NCI-H1436 (cell line): ENCODE measurements around the gene PGAP2.
"Not testable (repeated sequence)": the region's sequence is repeated elsewhere in the genome, so short reads cannot be mapped to it uniquely, and the experiment has no call there.

Source experiments
- DNase-seq: peaks from one replicate; lab custom pipeline; 2025; lab: John Stamatoyannopoulos, UW

PGAP2 gene

GRCh38 chr11:3807909-3808860, at the start of gene PGAP2:
Gene PGAP2 (plus strand): TSS chr11:3808560. CDS start chr11:3811260, 2,700 bp downstream.
- peak; percentile 62 for DNase-seq

- DNase-seq, result no peak
These were observed 44.1 kb upstream of the PGAP2 start for GRCh38 chr11:3764266-3764665.

- not testable (repeated sequence) for DNase-seq
These were observed 41.5 kb upstream of the PGAP2 start for GRCh38 chr11:3766836-3767235.

- no peak for DNase-seq
These were observed 40.8 kb upstream of the PGAP2 start for GRCh38 chr11:3767536-3767935.

DNA sequence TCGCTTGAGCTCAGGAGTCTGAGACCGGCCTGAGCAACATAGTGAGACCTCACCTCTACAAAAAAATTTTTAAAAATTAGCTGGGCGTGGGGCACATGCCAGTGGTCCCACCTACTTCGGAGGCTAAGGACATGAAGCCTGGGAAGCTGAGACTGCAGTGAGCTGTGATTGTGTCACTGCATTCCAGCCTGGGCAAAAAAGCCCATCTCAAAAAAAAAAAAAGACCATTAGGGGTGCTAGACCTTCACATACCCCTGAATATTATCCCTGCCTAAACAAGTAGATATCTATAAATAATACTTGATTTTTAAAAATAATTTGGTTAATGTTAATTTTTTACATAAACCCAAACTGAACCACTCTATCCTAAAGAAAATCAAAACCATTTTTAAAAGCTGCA, 35.2 kb upstream of the PGAP2 start:
- no peak for DNase-seq

- DNase-seq, result no peak
These were observed 32.5 kb upstream of the PGAP2 start for GRCh38 chr11:3775736-3776406.

GRCh38 chr11:3781423-3781822, 26.9 kb upstream of the PGAP2 start:
- DNase-seq, result no peak

GRCh38 chr11:3782963-3783362, 25.4 kb upstream of the PGAP2 start:
- DNase-seq, result no peak

DNA sequence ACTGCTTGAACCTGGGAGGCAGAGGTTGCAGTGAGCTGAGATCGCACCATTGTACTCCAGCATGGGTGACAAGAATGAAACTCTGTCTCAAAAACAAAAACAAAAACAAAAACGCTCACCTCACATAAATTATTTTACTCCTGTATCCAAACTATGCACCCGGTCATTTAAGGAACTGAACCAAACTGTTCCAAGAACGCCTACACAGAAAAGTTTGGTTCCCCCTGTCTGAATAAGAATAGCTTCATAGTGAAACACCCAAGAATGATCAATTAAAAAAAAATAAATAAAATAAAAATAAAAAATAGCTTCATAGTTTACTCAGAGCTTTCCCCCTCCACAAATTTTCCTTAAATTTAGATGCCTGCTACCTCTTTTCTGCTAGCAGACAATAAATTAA, 24.7 kb upstream of the PGAP2 start:
- DNase-seq, result no peak

DNA sequence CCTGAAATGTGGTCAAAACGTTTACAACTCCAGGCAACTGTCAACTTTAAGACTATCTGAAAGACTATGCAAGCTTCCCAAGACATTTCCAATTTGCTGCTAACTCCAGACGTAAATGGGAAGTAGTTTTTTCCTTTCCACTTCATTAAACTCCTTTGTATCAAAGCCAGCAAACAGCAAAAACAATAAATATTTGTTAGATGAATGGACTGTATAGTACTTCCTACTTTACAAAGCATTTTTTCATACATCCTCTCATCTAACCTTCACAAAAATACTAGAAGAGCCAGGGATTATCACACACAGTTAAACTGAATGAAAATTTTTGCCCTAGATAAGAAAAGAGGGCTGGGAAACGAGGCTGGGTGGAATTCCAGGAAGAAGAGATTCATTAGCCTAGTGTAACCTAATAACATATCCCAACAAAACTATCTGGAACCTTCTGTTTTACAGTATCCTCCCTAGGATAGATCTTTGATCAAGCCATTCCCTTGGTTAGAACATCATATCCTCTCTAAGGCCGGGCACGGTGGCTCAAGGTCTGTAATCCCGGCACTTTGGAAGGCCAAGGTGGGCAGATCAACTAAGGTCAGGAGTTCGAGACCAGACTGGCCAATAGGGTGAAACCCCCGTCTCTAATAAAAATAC, 21.5 kb upstream of the PGAP2 start:
- no peak for DNase-seq

DNA sequence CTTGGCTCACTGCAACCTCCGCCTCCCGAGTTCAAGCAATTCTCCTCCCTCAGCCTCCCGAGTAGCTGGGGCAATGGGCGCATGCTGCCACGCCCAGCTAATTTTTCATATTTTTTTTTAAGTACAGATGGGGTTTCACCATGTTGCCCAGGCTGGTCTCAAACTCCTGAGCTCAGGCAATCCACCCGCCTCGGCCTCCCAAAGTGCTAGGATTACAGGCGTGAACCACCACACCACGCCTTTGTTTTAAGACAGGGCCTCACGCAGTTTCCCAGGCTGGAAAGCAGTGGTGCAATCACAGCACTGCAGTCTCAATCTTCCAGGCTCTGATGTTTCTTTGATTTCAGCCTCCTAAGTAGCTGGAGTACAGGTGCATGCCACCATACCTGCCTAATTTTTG, 14.0 kb upstream of the PGAP2 start:
- DNase-seq, result not testable (repeated sequence)

DNA sequence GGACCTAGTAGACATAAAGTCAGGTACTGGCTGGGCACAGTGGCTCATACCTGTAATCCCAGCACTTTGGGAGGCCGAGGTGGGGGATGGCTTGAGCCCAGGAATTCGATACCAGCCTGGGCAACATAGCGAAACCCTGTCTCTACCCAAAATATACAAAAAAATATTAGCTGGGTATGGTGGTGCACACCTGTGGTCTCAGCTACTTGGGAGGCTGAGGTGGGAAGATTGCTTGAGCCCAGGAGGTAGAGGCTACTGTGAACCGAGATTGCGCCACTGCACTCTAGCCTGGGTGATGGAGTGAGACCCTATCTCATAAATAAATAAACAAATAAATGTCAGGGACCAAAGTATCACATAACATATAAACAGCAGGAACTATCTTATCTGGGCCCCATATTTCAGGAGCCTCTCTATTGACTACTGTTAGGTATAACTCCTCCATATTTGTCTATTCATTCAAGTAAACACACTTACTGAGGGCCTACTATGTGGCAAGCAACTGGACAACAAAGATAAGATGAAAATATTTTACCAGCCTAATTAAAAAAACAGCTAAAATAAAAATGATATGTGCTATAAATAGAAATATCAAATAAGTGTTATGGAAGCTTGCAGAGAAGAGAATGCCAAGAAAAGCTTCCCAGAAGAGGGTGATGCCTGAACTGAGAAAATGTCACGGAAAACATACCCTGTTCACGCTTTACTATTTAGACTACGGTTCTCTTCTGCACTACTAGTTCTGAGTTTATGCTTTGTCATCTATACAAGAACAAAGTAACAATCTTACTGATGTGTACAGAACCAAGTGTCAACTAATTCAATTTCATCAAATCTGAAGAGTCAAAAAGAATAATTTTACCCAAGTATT, 13.0 kb upstream of the PGAP2 start:
- DNase-seq, result no peak

DNA sequence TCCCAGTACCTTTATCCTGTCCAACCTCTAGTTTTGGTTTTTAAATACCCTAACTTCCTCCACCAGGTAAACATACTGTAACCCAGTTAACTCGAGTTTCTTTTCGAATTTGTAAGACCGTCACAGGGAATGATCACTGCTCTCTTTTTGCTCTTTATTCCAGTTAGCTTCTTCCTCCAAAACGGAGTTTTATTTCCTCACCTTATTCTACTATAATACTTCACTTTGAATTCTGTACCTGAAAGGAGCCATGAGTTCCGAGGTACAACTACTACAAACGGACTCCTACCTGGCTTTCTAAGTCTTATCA, 12.4 kb upstream of the PGAP2 start:
- no peak for DNase-seq

DNA sequence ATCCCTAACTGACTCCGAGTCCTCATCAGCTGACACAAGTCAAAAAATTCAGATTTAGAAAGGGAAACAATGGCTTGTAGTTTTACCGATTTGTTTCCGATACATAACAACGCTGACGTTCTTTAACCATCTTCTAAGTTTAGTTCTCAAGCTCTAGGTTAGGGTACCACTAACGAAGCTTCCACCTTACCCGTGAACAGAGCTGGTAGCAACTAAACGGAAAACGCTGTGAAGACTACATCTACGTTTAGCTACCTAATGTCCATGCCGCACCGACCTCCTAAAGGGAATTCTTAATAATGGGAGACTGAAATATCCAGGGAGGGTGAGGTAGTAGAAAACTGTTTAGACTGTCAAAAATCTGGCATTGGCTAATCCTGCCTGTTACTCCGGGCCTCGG, 12.0 kb upstream of the PGAP2 start:
- DNase-seq, result no peak

GRCh38 chr11:3796801-3797328, 11.5 kb upstream of the PGAP2 start:
- no peak for DNase-seq

DNA sequence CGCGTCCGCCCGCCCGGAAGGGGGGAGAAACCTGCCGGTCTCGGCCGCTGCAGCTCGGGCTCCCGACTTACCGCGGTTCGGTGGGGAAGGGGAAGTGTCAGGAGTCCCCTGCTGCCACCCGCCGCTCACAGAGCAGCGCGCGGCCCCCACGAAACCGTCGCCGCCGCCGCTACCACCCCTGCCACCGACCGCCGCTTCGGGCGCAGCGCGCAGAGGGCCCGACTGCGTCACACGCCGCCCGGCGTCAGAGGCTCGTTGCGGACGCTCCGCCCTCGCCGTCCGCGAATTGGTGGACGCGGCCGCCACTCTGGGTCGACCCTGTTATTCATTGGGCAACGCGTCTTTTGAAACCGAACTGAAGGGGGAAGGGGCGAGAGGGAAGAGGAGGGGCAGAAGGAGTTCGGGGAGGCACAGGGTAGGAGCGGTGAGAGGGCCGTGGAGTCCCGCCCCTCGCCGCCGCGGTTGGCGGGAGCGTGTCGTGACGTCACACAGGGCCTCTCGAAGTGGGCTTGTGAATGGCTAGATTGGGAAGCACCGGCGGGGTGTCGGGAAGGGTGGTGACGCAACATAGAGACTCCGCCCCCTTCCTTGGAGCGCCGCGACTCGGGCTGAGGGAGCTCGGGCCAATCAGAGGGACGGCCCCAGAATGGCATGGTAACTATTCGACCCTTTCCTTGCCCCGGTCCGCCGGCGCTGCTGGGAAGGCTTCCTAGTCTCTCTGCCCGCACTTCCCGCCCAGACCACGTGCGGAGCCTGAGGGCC, 10.8 kb upstream of the PGAP2 start, which contains the start of gene NUP98:
TSS of gene NUP98 (minus strand) at position 226 of the 762 bp plus-strand sequence. CDS start 15,437 bp downstream, outside the sequence.
- peak; percentile 99 for DNase-seq

DNA sequence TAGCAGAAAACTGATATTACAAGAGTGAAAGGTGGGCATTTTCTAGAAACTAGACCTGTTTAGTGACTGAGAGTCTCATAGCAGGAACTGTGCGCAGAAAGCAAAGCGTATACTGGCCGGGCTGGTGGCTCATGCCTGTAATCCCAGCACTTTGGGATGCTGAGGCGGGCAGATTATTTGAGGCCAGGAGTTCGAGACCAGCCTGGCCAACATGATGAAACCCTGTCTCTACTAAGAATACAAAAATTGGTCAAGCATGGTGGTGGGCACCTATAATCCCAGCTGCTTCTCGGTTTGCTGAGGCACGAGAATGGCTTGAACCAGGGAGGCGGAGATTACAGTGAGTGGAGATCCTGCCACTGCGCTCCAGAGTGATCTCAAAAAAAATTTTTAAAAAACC, 9.2 kb upstream of the PGAP2 start:
- DNase-seq, result no peak

- DNase-seq, result no peak
These were observed 8.5 kb upstream of the PGAP2 start for GRCh38 chr11:3799873-3800272.

DNA sequence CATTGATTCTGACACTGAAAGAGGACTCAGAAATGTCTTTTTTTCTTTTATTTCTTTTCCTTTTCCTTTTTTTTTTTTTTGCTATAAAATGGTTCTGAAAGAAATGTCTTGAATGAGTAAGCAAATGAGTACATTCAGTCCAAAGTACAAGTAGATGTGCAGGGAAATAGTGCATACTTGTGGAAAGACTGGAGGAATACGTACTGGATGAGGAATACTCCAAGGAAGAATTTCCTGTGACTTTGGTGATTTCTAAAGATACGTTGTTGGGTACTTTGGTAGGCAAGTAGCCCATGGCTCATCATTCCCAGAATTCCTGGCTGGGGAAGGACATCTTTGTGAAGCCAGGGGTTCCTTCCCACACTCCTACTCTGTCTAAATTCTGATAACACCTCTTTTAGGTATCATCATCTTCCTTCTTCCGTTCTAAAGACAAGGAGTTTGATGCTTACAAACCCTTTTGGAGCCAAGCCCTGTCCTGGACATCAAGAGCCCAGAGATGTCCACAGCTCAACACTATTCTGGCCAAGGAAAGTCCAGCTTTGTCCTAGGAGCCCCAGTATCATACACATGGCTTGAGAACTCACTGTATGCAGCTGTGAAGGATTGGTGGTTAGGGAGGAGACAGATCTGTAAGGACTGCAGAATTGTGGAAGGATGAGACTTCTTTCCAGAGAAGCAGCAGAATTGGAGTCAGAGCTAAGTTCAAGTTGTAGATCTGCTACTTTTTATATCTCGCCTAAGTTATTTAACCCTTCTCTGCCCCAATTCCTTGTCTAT, 6.2 kb upstream of the PGAP2 start:
- no peak for DNase-seq
